ENCODE data around the gene GTF3C1.
A peak's percentile ranks its signal among the peaks of the same experiment; 100 is the strongest.

The GTF3C1 gene

GRCh38 chr16:27427538-27427937 lies 122.2 kb downstream of the GTF3C1 start:
- DNase-seq (ENCODE audit: low read depth in 2 of 2): no peak

- DNase-seq (ENCODE audit: low read depth in 2 of 2): peak; percentile 56 to 58
Measured at GRCh38 chr16:27426423-27427408, 123.0 kb downstream of the GTF3C1 start.

GRCh38 chr16:27425961-27426360 lies 123.8 kb downstream of the GTF3C1 start:
- DNase-seq (ENCODE audit: low read depth in 2 of 2): no peak

- DNase-seq (ENCODE audit: low read depth in 2 of 2): no peak
Measured at GRCh38 chr16:27424772-27425498, 124.8 kb downstream of the GTF3C1 start.

GRCh38 chr16:27421961-27422740 lies 127.6 kb downstream of the GTF3C1 start:
- no peak for DNase-seq (ENCODE audit: low read depth in 2 of 2)

- DNase-seq (ENCODE audit: low read depth in 2 of 2): no peak
Measured at GRCh38 chr16:27417047-27417671, 132.6 kb downstream of the GTF3C1 start.

GRCh38 chr16:27414788-27415431 lies 134.8 kb downstream of the GTF3C1 start:
- no peak for DNase-seq (ENCODE audit: low read depth in 2 of 2)

GRCh38 chr16:27413956-27414355 lies 135.8 kb downstream of the GTF3C1 start:
- no peak for DNase-seq (ENCODE audit: low read depth in 2 of 2)

GRCh38 chr16:27410761-27411160 lies 139.0 kb downstream of the GTF3C1 start:
- DNase-seq (ENCODE audit: low read depth in 2 of 2): no peak
